ENCODE measurements around the gene PRKAG1.

DNA sequence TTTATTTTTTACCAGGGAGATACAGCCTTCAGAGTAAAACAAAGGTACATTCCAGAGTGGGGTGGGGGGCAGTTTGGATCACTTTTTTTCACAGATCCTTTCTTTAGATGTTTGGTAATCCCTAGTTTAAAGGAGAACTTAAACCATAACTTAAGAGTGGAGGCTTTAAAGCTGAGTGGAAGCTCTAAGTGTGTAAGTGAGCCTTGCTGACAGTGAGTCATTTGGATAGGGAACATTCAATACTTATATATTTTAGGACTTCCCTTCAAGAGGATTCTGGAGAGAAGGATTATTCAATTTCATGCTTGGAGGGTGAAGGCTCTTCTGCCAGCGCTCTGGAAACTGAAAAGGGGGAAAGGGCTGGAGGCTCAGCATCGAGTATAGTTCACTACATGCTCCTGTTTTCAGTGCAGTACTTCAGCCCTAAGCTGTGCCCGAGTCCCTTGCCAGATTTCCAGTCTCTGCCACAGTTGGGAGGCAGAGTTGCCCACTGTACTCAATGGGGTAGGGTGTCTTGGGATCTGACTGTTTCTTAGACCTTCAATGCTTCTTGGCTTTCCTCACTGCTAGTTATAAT is 8.4 kb downstream of the PRKAG1 start:
- TF ChIP-seq, protein P1, sequence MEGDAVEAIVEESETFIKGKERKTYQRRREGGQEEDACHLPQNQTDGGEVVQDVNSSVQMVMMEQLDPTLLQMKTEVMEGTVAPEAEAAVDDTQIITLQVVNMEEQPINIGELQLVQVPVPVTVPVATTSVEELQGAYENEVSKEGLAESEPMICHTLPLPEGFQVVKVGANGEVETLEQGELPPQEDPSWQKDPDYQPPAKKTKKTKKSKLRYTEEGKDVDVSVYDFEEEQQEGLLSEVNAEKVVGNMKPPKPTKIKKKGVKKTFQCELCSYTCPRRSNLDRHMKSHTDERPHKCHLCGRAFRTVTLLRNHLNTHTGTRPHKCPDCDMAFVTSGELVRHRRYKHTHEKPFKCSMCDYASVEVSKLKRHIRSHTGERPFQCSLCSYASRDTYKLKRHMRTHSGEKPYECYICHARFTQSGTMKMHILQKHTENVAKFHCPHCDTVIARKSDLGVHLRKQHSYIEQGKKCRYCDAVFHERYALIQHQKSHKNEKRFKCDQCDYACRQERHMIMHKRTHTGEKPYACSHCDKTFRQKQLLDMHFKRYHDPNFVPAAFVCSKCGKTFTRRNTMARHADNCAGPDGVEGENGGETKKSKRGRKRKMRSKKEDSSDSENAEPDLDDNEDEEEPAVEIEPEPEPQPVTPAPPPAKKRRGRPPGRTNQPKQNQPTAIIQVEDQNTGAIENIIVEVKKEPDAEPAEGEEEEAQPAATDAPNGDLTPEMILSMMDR (conservative IDR thresholded peaks at IDR 0.05; ENCODE audit: low read length), result no peak
- TF ChIP-seq EZH2phosphoT487 (IDR thresholded peaks at IDR 0.05; ENCODE audit: borderline replicate concordance), result no peak

Data from Loucy (cell line).